Fibroblast of the aortic adventitia (primary cell): ENCODE results near the gene NOC3L. TPM values are rescaled to one million over a fixed set of nuclear protein-coding genes. Genes with fewer than 3 reads are reported as not detected.

Experiments used
- DNase-seq: peaks from one replicate; pipeline ENCODE4 v3.0.0-alpha.2; 2010; ENCODE audit warnings: low read depth
- H3K4me3 ChIP-seq: 2 replicates; pipeline ENCODE4 v1.5.1; 2011; ENCODE audit warnings: low read depth, mild to moderate bottlenecking, control low read depth, low read length, moderate library complexity
- CTCF ChIP-seq: IDR thresholded peaks from 2 replicates; pipeline ENCODE4 v1.5.1; 2011; ENCODE audit warnings: mild to moderate bottlenecking, low read length, control low read depth, inconsistent platforms; ENCODE audit not compliant: insufficient read depth
- total RNA-seq: library from RNA; depleted of rRNA; stranded (reverse); fragments of >200 nt; gene quantifications from 2 replicates; pipeline ENCODE4 v1.2.3, GENCODE V29; 2012; ENCODE audit warnings: low replicate concordance

The NOC3L gene
- total RNA-seq, 1 donor = 36.4 TPM

- DNase-seq = no peak
- no peak overlapping the region for H3K4me3 ChIP-seq
- no peak for TF ChIP-seq CTCF
These were observed 20.8 kb upstream of the NOC3L start for GRCh38 chr10:94383530-94383929.

GRCh38 chr10:94376865-94377264 is 14.1 kb upstream of the NOC3L start:
- H3K4me3 ChIP-seq = no peak overlapping the region
- no peak for TF ChIP-seq CTCF
- DNase-seq = no peak

- DNase-seq = no peak
- TF ChIP-seq CTCF = no peak
- no peak overlapping the region for H3K4me3 ChIP-seq
These were observed 12.6 kb upstream of the NOC3L start for GRCh38 chr10:94375374-94375773.

- no peak for DNase-seq
- TF ChIP-seq CTCF = no peak
- no peak overlapping the region for H3K4me3 ChIP-seq
These were observed 7.8 kb upstream of the NOC3L start for GRCh38 chr10:94370501-94370900.

- TF ChIP-seq CTCF = no peak
- DNase-seq = no peak
- H3K4me3 ChIP-seq = no peak overlapping the region
These were observed 3.6 kb upstream of the NOC3L start for GRCh38 chr10:94366382-94366781.

- DNase-seq = no peak
- no peak for TF ChIP-seq CTCF
- no peak overlapping the region for H3K4me3 ChIP-seq
These were observed 1.7 kb upstream of the NOC3L start for GRCh38 chr10:94364482-94364881.

- no peak for TF ChIP-seq CTCF
- no peak for DNase-seq
- peak overlapping the region; percentile 85 for H3K4me3 ChIP-seq
These were observed 469 bp upstream of the NOC3L start for GRCh38 chr10:94363251-94363565.
